HepG2 (cell line): Measurements from ENCODE around the gene TDRD1. TPM values are rescaled to one million over a fixed set of nuclear protein-coding genes. Genes with fewer than 3 reads are reported as not detected.

ENCODE experiments used
- ATAC-seq: fragments of 200-7000 bp; cut with Tn5 transposase; 3 replicates; pipeline ENCODE4 v1.9.1; 2020; ENCODE audit warnings: mild to moderate bottlenecking, moderate library complexity
- BruUV-seq: library from RNA; stranded (reverse); fragments of 400-500 nt; replicated peaks from 2 replicates; lab custom pipeline; 2021; lab: Mats Ljungman, UMichigan
- CTCF ChIA-PET: fragments of 300-600 bp; formaldehyde crosslinking; extraction: SDS; loops from one replicate; lab custom pipeline; 2021; ENCODE audit warnings: low total read pairs, inconsistent platforms, low intra/inter-chr PET ratio; lab: Yijun Ruan, JAX
- POLR2A ChIA-PET: fragments of 350-600 bp; sonication (Branson Sonifier 250); formaldehyde crosslinking; loops from one replicate; lab custom pipeline; 2020; ENCODE audit warnings: antibody characterized with exemption, inconsistent platforms; lab: Yijun Ruan, JAX
- DNase-seq: peaks from one replicate; pipeline ENCODE4 v3.0.0-alpha.2; 2015; ENCODE audit warnings: low spot score
- FAIRE-seq: peaks from 3 replicates; lab custom pipeline; 2011; peaks lifted over from hg19 to GRCh38; lab: Jason Lieb, UNC
- H2AFZ ChIP-seq: one replicate; pipeline ENCODE4 v1.6.1; 2011; ENCODE audit warnings: low read length, inconsistent platforms
- H3K27ac ChIP-seq: fragments of 300-600 bp; 3 replicates; pipeline ENCODE4 v1.8.0; 2011; ENCODE audit warnings: mixed run types, mild to moderate bottlenecking, mixed read lengths, low read length, inconsistent platforms; ENCODE audit not compliant: insufficient read depth; ENCODE audit errors: extremely low read length
- H3K27me3 ChIP-seq, 2 experiments: fragments of 200-600 bp in 1 of 2; 2 replicates in 1 of 2; 3 replicates in 1 of 2; pipeline versions ENCODE4 v1.6.0 to v1.8.0; 2011; ENCODE audit warnings: low read length in 2 of 2, mild to moderate bottlenecking in 2 of 2, moderate library complexity in 2 of 2, inconsistent platforms in 1 of 2; ENCODE audit not compliant: insufficient read depth in 2 of 2, control insufficient read depth in 1 of 2
- H3K36me3 ChIP-seq, 2 experiments: fragments of 200-600 bp in 1 of 2; replicated peaks in 1 of 2; 2 replicates in 1 of 2; 3 replicates in 1 of 2; pipeline versions ENCODE4 v1.5.1 to v1.8.0; 2011; ENCODE audit warnings: low read length in 2 of 2, inconsistent platforms in 1 of 2; ENCODE audit not compliant: insufficient read depth in 2 of 2, control insufficient read depth in 1 of 2
- H3K4me1 ChIP-seq: 2 replicates; pipeline ENCODE4 v1.5.1; 2012; ENCODE audit warnings: low read length, inconsistent platforms; ENCODE audit not compliant: insufficient read depth
- H3K4me2 ChIP-seq: 2 replicates; pipeline ENCODE4 v1.6.0; 2011; ENCODE audit warnings: low read depth, low read length, inconsistent platforms
- H3K4me3 ChIP-seq, 3 experiments: fragments of 200-600 bp in 1 of 3; sonication (generic), shearing (Covaris generic) in 1 of 3; replicated peaks in 1 of 3; 2 replicates each; pipeline ENCODE4 v1.5.1; 2011 to 2016; ENCODE audit warnings: low read length in 3 of 3, inconsistent platforms in 2 of 3, low read depth in 2 of 3, mild to moderate bottlenecking in 2 of 3, control low read depth in 1 of 3, mixed read lengths in 1 of 3; ENCODE audit not compliant: insufficient read depth in 1 of 3
- H3K79me2 ChIP-seq: one replicate; pipeline ENCODE4 v1.6.1; 2011; ENCODE audit warnings: low read length, inconsistent platforms; ENCODE audit not compliant: insufficient read depth
- H3K9ac ChIP-seq: 2 replicates; pipeline ENCODE4 v1.6.0; 2011; ENCODE audit warnings: mild to moderate bottlenecking, low read depth, low read length, inconsistent platforms; ENCODE audit not compliant: insufficient read depth
- H3K9me3 ChIP-seq: 2 replicates; pipeline ENCODE4 v1.5.1; 2012; ENCODE audit warnings: mild to moderate bottlenecking, low read length
- H4K20me1 ChIP-seq: 2 replicates; pipeline ENCODE4 v1.6.0; 2011; ENCODE audit warnings: inconsistent platforms, mild to moderate bottlenecking, low read length, moderate library complexity; ENCODE audit not compliant: insufficient read depth
- ATF7 ChIP-seq, 2 experiments: fragments of 450-650 bp in 1 of 2; sonication (generic) in 1 of 2; formaldehyde crosslinking in 1 of 2; IDR thresholded peaks; 2 replicates each; pipeline versions ENCODE4 v1.4.0 to v1.6.1; 2016 to 2020; ENCODE audit warnings: antibody characterized with exemption in 1 of 2, mild to moderate bottlenecking in 1 of 2, missing genetic modification reagents in 1 of 2
- KLF12 ChIP-seq: sonication (generic); formaldehyde crosslinking; IDR thresholded peaks from 2 replicates; pipeline ENCODE4 v1.4.0; 2020; ENCODE audit warnings: missing genetic modification reagents, borderline replicate concordance
- KLF6 ChIP-seq: IDR thresholded peaks from 2 replicates; pipeline ENCODE4 v1.8.0; 2016; ENCODE audit warnings: missing biosample characterization, missing genetic modification reagents
- PHF5A ChIP-seq: IDR thresholded peaks from one replicate; pipeline ENCODE4 v1.6.1; 2018; ENCODE audit warnings: low read depth, missing genetic modification reagents; ENCODE audit not compliant: unreplicated experiment
- RBM39 ChIP-seq: fragments of 200-400 bp; formaldehyde crosslinking; IDR thresholded peaks from one replicate; pipeline ENCODE4 v1.6.1; 2018; ENCODE audit warnings: antibody characterized with exemption, mild to moderate bottlenecking, low read depth, low read length; ENCODE audit not compliant: poor library complexity, severe bottlenecking
- ZFP36 ChIP-seq: fragments of 150-350 bp; IDR thresholded peaks from 2 replicates; pipeline ENCODE4 v1.6.1; 2018; ENCODE audit warnings: borderline replicate concordance, low read length, low read depth; ENCODE audit not compliant: partially characterized antibody
- ZNF446 ChIP-seq: sonication (generic); formaldehyde crosslinking; IDR thresholded peaks from 2 replicates; pipeline ENCODE4 v1.5.0; 2020; ENCODE audit warnings: mild to moderate bottlenecking, missing genetic modification reagents
- ZNF567 ChIP-seq: sonication (generic); formaldehyde crosslinking; IDR thresholded peaks from 2 replicates; pipeline ENCODE4 v1.8.1; 2023; ENCODE audit warnings: mild to moderate bottlenecking, missing genetic modification reagents, borderline replicate concordance
- ZNF747 ChIP-seq: sonication (generic); formaldehyde crosslinking; IDR thresholded peaks from 2 replicates; pipeline ENCODE4 v1.8.1; 2023; ENCODE audit warnings: missing genetic modification reagents, mild to moderate bottlenecking, borderline replicate concordance
- ZNF790 ChIP-seq: sonication (generic); formaldehyde crosslinking; IDR thresholded peaks from 2 replicates; pipeline ENCODE4 v1.8.0; 2022; ENCODE audit warnings: missing genetic modification reagents, mild to moderate bottlenecking, borderline replicate concordance
- ZNF792 ChIP-seq: IDR thresholded peaks from 2 replicates; pipeline ENCODE4 v1.6.1; 2016
- WGBS: methylation state at CpG from one replicate; pipeline ENCODE4 v1.1.6; 2017; ENCODE audit warnings: low lambda C conversion rate; 5-methylcytosine and 5-hydroxymethylcytosine counted together
- in situ Hi-C: cut with HindIII; loops from 2 replicates; pipeline ENCODE4 v1.10.0; 2017; ENCODE audit warnings: low pct_unique_long_range_greater_than_20kb; ENCODE audit not compliant: extremely low pct_ligation_motif_present
- intact Hi-C: fragments of 100-400 bp; cut with micrococcal nuclease; formaldehyde crosslinking; loops from one replicate; pipeline ENCODE4 v1.10.0; 2022; ENCODE audit not compliant: unreplicated experiment
- polyA plus RNA-seq, 8 experiments: library from polyadenylated mRNA; depleted of rRNA in 3 of 8; stranded (reverse) in 7 of 8; unstranded in 1 of 8; fragments of >200 nt; fragmentation: Illumina TruSeq in 4 of 8; extraction: Trizol in 4 of 8; gene quantifications; 2 replicates each; pipeline versions ENCODE4 v1.2.1 to v1.2.3, GENCODE V29; 2011 to 2016; ENCODE audit warnings: low read depth in 4 of 8, missing spikeins in 1 of 8, mixed read lengths in 1 of 8; ENCODE audit not compliant: insufficient read depth in 1 of 8
- total RNA-seq, 5 experiments: library from RNA; depleted of rRNA; stranded (reverse); fragments of >200 nt; fragmentation: Illumina TruSeq; extraction: Trizol; gene quantifications; 2 replicates each; pipeline ENCODE4 v1.2.3, GENCODE V29; 2016; ENCODE audit warnings: low read depth in 1 of 5
- TF ChIP-seq, protein P1 (sequence below): sonication (generic); formaldehyde crosslinking; IDR thresholded peaks from 2 replicates; pipeline ENCODE4 v1.9.0; 2021; ENCODE audit warnings: missing genetic modification reagents, mild to moderate bottlenecking, borderline replicate concordance
- TF ChIP-seq, protein P2 (sequence below): sonication (generic); formaldehyde crosslinking; IDR thresholded peaks from 2 replicates; pipeline ENCODE4 v1.4.0; 2020; ENCODE audit warnings: missing genetic modification reagents

Gene TDRD1
- total and polyA plus RNA-seq, 2 of the 13 experiments (the other 11 are each of a cell fraction or from before 2014, with no cell fraction given): not detected

DNA sequence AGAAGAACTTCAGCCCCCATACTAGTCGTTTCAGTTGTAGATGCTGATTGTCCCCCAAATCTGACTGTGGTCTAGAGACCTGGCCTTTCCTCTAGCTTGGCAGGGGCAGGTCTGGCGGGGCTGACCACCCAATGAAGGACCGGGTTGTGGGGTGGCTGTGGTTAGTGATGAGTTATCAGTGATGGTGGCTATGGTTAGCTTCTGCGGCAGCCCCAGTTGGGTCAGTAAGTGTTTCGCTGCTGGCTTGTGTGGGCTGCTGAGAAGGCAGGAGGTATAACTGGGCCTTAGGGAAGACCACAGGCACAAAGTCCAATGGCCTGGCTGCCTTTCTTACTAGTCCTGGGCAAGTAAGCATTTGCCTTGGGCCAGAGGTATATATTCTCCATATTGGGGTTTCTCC, 81.2 kb downstream of the TDRD1 start:
- in situ Hi-C loops: no loop called here
- ATAC-seq (no peak), FAIRE-seq (no peak), DNase-seq (no peak)
- Histone ChIP-seq H4K20me1 (no peaks in the 10 kb centered on the region), H3K9ac (no peak overlapping the region), H3K27me3 (no peaks in the 10 kb centered on the region), H3K79me2 (no peaks in the 10 kb centered on the region), H3K4me3 (no peak overlapping the region), H3K4me1 (no peaks in the 10 kb centered on the region), H3K4me2 (no peak overlapping the region), H3K27ac (no peak overlapping the region), H3K36me3 (no peaks in the 10 kb centered on the region), H3K9me3 (no peaks in the 10 kb centered on the region), H2AFZ (no peak overlapping the region)
- WGBS: 48% methylated on average over 4 of the region's 5 CpGs
- no TSS peak for BruUV-seq
- ChIA-PET CTCF (no interaction called here), POLR2A (no interaction called here)
- TF ChIP-seq, protein P1, sequence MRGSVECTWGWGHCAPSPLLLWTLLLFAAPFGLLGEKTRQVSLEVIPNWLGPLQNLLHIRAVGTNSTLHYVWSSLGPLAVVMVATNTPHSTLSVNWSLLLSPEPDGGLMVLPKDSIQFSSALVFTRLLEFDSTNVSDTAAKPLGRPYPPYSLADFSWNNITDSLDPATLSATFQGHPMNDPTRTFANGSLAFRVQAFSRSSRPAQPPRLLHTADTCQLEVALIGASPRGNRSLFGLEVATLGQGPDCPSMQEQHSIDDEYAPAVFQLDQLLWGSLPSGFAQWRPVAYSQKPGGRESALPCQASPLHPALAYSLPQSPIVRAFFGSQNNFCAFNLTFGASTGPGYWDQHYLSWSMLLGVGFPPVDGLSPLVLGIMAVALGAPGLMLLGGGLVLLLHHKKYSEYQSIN (CRISPR knock-in tag): no peak
- TF ChIP-seq ZNF747 (CRISPR knock-in tag) (no peak), PHF5A (CRISPR knock-in tag) (no peak), ZNF567 (CRISPR knock-in tag) (no peak), ATF7 (IDR thresholded peaks at IDR 0.05) (no peak), ATF7 (CRISPR knock-in tag; IDR thresholded peaks at IDR 0.05) (no peak), KLF6 (CRISPR knock-in tag) (no peak)
- intact Hi-C loops: no loop called here

DNA sequence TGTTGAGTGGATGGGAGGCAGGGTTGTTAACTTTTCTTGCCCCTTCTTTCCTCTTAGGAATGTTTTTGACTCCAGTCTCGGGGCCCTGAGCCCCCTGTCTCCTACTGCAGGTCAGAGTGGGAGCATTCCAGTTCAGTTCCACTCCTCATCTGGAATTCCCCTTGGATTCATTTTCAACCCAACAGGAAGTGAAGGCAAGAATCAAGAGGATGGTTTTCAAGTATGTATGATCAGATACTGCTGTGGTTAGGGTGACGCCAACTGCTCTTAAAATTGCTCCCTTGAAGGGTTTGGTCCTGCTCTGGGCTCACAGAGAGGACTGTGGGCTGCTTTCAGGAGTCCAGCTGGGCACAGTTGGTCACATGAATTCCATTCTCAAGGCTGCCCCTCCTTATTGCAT, 81.9 kb downstream of the TDRD1 start:
- DNase-seq: no peak
- FAIRE-seq: no peak
- intact Hi-C loops: no loop called here
- no peaks in the 10 kb centered on the region for H3K36me3 ChIP-seq
- WGBS: 0% methylated on average over 2 of the region's 2 CpGs
- no peak overlapping the region for H3K4me3 ChIP-seq
- in situ Hi-C loops: no loop called here
- no peak for ATAC-seq
- H2AFZ ChIP-seq: no peak overlapping the region
- H3K79me2 ChIP-seq: no peaks in the 10 kb centered on the region
- ChIA-PET CTCF (no interaction called here), POLR2A (no interaction called here)
- no peaks in the 10 kb centered on the region for H3K4me1 ChIP-seq
- H3K27ac ChIP-seq: no peak overlapping the region
- BruUV-seq: no TSS peak
- no peak overlapping the region for H3K4me2 ChIP-seq
- H3K9ac ChIP-seq: no peak overlapping the region
- H3K27me3 ChIP-seq: no peaks in the 10 kb centered on the region
- no peaks in the 10 kb centered on the region for H4K20me1 ChIP-seq
- no peaks in the 10 kb centered on the region for H3K9me3 ChIP-seq
- no peak for TF ChIP-seq ZNF792 (CRISPR knock-in tag)
- TF ChIP-seq ZNF446 (CRISPR knock-in tag): no peak
- no peak for TF ChIP-seq RBM39
- TF ChIP-seq, protein P2, sequence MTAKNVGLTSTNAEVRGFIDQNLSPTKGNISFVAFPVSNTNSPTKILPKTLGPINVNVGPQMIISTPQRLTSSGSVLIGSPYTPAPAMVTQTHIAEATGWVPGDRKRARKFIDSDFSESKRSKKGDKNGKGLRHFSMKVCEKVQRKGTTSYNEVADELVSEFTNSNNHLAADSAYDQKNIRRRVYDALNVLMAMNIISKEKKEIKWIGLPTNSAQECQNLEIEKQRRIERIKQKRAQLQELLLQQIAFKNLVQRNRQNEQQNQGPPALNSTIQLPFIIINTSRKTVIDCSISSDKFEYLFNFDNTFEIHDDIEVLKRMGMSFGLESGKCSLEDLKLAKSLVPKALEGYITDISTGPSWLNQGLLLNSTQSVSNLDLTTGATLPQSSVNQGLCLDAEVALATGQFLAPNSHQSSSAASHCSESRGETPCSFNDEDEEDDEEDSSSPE: no peak
- TF ChIP-seq ZFP36: no peak
- no peak for TF ChIP-seq KLF12 (CRISPR knock-in tag)
- TF ChIP-seq ZNF790: no peak
